Hematopoietic multipotent progenitor cell treated with erythropoietin and hydrocortisone succinate and interleukin-3 and kit ligand, for 17 days (in vitro differentiated cells): ENCODE results near the gene FAM167B.

Experiments
- DNase-seq: peaks from one replicate; pipeline ENCODE4 v3.0.0-alpha.2; 2015; ENCODE audit warnings: low spot score

FAM167B gene

DNA sequence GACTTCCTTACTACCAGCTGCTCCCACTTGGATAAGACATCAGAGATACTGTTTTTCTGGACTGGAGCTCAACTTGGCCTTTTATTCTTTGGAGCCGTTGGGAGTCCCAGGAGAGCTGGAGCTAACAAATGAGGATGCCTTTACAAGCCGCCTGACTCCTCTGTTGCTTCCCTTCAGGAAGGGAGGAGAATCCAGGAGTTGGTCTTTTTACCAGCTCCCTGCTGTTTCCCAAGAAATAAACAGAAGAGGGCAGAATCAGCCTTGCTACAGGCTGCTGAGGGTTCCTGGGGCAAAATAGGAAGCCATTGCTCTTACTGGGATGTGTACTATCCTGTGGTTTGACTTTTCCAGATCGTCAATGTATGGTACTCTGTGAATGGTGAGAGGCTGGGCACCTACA lies 23.3 kb upstream of the FAM167B start:
- no peak for DNase-seq

- no peak for DNase-seq
Observed at GRCh38 chr1:32224285-32224684, 22.7 kb upstream of the FAM167B start.

GRCh38 chr1:32228771-32229170 lies 18.3 kb upstream of the FAM167B start:
- DNase-seq = no peak

DNA sequence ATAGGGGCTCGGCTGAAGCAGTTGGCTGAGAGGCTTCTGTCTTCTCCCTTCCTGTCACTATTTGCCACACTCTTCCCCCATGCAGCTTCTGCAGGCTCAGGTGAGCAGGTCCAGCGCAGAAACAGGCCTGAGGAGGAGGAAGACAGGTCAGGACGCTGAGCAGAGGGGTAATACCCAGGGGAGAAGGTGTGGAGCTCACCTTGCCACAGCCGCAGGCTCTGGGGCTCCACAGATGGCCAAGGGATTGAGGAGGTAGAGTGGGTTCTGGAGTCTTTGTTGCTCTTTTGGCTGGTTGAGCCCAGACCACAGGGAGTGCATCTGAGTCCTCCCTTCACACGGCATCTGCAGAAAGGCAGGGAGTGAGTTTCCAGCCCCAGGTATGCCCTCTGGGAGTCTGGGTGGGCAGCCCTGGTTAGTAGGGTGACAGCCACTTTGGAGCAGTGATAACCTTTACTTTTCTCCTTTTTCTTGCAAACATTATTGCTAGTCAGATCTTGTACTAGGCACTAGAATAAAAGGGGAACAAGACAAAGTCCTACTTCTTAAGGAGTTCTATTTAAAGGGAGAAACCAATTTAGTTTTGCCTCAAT lies 15.1 kb upstream of the FAM167B start:
- no peak for DNase-seq

DNA sequence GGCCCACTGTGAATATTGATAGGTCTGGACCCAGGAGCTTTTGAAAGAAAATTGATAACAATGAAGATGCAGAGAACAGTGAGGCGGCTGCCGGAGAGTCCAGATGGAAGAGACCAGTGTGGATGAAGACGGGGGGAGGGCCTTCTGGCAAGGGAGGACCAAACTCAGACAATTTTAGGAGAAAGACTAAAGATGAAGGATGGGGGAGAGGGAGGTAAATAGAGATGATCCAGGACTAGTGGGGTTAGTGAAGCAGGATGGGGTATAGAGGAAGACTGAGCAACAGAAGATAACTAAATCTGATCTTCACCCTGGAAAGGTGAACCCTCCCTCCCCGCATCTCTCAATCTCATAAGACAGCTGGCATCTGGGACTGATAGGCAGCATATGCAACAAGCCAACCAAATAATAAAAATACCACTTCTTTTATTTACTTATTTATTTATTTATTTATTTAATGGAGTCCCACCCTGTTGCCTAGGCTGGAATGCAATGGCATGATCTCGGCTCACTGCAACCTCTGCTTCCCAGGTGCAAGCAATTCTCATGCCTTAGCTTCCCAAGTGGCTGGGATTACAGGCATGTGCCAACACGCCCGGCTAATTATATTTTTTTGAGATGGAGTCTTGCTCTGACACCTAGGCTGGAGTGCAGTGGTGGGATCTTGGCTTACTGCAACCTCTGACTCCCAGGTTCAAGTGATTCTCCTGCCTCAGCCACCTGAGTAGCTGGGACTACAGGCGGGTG lies 14.3 kb upstream of the FAM167B start:
- no peak for DNase-seq

DNA sequence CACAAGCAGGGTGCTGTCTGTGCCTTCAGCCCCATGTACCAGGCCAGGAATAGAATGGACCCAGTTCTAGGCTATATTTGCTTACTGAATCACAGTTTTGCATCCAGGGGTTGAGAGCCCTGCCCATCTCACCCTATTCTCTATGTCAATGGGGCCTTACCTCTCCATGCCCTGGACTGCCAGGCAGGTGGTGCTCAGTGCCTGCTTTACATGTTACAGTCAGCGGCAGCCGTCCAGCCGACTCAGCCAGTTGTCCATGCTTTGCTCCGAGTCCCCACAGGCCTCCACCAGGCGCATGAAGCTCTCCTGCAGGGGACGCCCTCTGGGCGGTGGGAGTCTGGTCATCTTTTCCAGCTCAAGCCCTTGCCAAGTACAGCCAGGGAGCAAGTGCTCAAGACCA lies 12.2 kb upstream of the FAM167B start:
- DNase-seq = no peak

DNA sequence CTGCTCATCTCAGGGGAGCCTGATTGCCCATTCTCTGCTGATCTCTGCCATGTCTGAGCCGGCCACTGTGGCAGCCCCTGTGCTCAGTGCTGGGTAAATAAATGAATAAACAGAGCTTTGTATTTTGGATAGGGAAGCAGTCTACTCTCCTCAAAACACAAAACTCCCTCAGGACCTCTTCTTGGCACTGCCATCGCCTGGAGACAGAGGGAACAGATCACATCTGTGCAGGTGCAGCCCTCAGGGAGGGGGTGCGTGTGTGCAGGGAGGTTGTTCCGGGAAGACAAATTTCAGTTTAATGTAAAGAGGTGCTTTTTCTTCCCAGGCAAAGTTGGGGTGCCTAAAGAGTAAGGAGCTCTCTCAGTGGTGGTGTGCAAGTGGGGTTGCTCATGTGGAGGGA lies 7.7 kb upstream of the FAM167B start:
- no peak for DNase-seq

DNA sequence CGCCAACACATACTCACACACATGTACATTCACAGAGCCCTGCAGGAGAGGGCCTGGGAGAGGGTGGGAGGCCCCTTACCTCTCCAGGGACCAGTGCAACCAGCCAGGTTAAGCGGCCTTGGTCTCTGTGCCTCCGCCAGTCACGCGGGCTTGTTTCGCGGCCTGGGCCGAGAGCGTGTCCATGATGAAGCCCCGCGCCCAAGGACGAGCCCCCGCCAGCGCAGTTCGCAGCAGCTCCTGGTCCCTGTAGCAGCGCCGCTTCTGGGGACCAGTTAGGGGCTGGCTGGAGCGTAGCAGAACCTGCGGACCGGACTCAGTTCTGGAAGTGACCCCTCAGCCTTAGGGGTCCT lies 7.3 kb upstream of the FAM167B start:
- no peak for DNase-seq

DNA sequence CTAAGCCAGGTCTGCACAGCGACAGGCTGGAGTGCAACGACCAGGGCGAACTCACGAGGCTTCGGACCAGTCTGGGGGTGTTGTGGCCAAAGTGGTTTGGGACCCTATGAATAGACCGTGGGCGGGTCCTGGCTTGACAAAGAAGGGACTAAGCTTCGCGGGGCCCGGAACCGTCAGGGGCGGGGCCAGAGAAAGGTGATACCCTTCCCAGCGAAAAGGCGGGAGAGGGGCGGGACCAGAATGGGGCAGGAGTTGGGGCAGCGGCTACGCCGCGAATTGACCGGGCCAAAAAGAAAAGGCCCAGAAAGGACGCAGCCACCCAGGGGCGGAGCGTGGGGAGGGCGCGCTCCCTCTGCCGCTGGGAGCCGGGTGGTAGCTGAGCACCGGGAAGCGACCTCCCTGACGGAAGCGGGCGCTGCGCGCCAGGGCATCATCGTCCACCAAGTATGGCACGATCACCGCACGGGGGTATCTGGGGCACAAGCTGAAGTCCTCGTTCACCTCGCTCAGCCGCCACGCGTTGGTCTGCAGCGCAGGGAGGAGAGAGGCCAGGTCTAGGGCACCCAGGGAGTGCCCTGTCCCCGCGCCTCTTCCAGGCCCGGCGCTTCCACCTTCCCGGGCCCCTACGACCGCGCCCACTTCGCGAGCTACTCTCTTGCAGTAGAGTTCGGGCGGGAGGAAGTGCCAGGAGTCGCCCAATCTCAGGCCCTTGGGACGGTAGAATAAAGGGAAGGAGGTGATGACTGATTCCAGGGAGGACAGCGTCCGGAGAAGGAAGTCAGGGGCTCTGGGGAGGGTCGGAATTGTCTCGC lies 6.7 kb upstream of the FAM167B start:
- no peak for DNase-seq

DNA sequence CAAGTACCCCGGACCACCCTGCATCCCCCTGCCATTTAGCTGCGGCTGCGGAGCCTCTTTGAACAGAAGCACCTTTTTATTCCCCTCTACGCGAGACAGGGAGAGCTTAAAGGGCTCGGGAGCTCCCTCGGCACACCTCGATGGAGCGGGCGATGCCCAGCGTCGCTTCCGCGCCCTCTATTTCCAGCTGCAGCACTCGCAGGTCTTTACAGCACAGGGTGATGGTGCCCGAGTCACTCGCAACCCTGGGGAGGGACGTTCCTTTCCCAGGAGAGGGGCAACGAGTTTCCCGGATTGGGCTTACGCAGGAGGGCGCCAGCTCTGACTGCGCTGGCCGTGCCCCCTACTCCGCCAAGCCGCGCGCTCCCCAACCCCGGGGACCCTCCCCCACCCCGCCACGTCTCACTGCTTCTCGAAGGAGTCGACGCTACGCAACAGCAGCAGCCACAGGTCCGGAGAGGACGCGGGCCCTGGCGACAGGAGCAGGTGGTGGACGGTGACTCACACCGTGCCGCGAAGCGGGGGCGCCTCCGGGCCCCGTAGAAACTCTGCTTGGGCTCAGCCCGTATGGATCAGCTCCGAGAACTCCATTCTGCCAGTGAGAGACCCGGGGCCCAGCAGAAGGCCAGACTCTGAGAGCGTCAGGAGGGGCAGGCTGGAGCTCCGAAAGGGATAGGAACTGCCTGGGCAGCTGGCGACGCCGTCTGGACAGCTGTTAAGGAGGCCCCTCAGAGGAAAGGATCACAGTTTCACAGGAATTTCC lies 5.8 kb upstream of the FAM167B start:
- no peak for DNase-seq

DNA sequence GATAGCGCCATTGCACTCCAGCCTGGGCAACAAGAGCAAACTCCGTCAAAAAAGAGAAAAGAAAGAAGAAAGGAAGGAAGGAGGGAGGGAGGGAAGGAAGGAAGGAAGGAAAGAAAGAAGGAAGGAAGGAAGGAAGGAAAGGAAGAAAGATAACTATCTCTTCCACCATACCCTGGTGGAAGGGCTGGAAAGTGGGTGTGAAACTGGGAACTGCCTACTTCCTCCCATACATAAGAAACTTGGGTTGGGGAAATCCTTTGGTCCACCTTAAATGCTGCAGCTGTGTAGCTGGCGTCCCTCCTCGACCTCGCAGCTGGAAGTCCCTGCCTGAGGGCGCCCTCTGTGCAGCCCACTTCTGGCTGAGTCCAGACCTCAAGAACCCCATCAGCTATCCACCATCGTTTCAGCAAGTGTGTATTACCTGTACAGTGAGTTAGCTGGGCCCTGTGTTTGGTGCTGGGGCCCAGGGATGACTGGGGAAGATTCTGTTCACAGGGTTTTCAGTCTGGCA lies 4.6 kb upstream of the FAM167B start:
- DNase-seq = no peak

- DNase-seq = no peak
Observed at GRCh38 chr1:32247452-32247851, 430 bp downstream of the FAM167B start.

DNA sequence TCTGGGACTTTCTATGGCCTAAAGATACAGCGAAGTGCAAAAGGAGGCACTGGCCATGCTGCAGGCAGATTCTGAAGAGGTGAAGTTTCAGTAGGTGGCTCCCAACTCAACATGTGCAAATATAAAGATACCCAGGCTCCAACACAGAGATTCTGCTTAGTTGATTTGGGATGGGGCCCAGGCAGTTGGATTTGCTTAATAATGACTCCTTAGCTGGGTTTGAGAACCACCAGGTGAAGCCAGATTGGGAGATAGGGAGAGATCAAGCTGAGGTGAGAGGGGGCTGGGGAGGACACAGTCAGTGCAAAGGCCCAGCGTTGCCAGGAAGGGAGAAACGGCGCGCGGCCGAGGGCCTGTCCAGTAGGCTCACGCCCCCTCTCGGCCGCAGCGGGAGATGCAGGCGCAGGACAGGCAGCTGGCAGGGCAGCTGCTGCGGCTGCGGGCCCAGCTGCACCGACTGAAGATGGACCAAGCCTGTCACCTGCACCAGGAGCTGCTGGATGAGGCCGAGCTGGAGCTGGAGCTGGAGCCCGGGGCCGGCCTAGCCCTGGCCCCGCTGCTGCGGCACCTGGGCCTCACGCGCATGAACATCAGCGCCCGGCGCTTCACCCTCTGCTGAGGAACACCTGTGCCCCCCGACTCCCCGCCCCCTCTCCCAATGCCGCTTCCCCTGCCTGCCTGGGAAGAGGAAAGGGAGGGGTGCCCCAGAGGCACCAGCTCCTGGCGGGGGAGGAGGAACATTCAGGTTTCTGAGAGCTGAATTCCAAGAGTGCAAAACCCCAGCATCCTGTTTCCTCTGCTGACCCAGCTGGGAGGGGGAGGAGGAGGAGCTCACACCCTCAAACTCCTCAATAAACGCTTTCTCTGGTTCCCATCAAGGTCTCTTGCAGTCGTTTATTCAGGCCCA lies 1.2 kb downstream of the FAM167B start:
- peak; percentile 76 for DNase-seq

DNA sequence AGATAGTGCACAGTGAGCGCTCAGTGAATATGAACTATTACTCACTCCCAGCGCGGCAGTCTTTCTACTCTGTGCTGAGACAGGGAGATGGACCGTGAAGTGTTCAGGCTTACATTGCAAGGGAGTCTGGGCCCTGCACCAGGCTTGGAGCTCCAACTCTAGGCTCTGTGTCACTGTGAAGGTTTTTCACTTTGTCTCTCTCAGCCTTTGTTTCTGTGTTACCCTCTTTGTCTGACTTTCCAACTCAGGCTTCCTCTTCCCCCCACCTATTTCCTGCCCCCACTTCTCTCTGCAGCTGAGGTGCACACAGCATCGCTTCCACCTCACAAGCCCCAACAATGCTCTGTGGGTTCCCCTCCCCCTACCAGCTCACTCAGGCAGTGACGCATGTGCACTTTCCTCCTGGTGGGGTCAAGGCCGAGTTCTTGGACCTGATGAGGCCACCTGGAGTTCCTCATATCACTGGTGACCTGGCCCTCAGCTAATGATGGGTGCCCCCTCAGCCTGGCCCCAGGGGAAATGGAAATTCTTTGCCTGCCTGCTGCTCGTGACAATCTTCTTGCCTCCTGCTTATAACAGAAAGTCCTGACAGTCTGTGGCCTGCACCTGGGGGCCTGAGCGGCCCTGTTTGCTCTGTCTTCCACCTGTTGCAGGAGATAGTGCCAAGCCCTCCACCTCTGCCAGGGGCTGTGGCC lies 3.0 kb downstream of the FAM167B start:
- DNase-seq = no peak

DNA sequence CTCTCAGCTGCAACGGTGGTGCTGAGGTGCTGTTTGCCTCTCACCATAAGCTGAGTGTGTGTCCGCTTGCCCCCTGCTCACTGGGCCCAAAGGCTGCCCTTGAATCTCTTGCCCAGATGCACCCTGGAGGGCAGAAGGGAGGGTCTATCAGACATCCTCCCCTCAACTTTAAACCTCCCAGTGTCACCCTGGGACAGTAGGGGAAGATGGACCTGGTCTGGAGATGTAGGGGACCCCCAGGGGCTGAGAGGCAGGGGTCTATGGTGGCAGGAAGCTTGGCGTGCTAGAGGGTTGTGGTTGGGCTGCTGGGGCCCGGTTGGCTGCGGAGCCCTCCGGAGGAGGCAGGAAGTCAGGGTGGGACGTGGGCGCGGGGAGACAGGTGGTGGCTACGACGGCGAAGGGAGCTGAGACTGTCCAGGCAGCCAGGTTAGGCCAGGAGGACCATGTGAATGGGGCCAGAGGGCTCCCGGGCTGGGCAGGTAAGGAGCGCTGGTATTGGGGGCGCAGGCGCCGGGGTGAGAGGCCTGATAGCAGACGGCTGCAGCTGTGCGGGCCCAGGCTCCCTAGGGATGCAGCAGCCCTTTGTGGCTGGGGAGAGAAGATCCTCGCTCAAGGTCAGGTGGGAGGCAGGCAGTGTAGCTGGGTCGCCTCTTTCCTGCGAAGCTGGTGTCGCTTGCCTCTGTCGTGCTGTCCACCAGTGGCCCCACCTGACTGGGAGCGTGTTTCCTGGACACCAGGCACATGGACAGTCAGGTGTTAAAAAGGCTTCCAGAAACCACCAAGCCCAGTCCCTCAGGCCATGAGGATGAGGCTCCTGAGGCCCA lies 4.1 kb downstream of the FAM167B start, which contains the start of gene LCK:
Gene LCK, plus strand, starts transcription at position 373 of the 824 bp plus-strand sequence. CDS start 23,065 bp downstream, outside the sequence.
- DNase-seq = no peak

DNA sequence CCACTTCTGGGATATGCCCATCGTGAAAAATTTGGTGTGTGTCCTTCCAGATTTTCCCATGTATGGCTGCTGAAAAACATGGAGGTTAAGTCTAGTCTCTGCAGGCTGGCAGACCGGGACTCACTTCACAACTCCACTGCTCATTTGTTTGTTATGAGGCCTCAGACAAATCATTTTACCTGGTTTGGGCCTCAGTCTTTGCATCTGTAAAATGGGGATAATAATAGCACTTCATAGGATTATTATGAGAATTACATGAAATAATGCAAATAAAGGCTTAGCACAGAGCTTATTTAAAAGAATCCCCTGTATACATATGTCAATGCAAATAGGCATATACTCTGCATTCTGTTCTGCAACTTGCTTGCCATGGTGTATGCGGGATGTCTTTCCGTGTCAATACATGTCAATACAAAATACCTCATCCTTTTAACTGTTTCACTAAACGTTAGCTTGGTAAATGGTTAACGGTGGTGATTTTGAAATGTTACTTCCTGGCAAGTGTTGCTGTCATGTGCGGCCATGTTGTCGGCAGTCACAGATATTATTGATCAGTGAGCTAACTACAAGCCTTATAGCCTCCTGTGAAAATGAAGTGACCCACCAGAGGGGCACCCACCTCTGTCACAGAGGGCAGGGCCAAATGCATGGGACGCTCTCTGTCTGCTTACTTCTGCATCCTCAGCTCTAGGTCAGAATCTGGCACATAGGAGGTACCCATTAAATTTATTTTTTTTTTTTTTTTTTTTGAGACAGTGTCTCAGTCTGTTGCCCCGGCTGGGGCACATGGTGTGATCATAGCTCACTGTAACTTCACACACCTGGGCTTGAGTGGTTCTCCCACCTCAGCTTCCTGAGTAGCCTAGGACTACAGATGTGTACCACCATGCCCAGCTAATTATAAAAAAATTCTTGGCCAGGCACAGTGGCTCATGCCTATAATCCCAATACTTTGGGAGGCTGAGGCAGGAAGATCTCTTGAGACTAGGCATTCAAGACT lies 8.3 kb downstream of the FAM167B start:
- no peak for DNase-seq

DNA sequence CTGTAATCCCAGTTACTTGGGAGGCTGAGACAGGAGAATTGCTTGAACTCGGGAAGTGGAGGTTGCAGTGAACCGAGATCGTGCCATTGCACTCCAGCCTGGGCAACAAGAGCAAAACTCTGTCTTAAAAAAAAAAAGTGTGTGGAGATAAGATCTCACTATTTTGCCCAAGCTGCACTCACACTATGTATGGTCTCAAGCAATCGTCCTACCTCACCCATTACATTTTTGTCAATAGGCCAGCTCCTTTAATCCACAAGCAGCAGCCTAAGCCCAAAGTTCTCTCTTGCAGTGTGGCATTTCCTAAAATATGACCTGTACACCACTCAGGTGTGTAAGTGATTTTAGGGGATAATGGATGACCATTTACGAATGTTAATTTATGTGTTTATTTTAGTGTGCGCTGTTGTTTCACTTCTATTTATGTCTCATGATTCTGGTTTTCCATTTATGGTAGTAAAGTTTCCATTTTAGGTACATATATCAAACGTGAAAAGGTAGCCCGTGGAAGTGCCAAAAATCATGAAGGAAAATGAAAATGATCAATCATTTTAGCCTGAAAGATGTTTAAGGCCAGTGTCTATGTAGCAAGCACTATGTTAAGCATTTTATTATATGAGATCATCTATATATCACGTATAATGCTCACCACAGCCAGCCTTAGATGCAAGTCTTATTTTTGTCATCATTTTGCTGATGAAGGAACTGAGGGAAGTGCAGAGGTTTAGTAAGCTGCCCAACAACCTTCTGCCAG lies 9.6 kb downstream of the FAM167B start:
- DNase-seq = no peak

DNA sequence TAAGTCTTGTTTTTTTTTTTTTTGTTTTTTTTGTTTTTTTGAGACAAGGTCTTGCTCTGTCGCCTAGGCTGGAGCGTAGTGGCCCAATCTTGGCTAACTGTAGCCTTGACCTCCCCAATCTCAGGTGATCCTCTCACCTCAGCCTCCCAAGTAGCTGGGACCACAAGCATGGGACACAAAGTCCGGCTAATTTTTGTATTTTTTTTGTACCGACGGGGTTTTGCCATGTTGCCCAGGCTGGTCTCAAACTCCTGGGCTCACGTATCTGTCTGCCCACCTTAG lies 10.1 kb downstream of the FAM167B start:
- no peak for DNase-seq
